GM21528 (cell line): ENCODE results near the gene PRM1.

Experiments
- ATAC-seq: cut with Tn5 transposase; IDR thresholded peaks from one replicate; pipeline ENCODE4 v1.9.1; 2021; ENCODE audit warnings: mild to moderate bottlenecking, moderate library complexity; ENCODE audit not compliant: unreplicated experiment, low FRiP score

PRM1 gene

GRCh38 chr16:11240636-11241473, 40.3 kb downstream of the PRM1 start:
- no peak for ATAC-seq

DNA sequence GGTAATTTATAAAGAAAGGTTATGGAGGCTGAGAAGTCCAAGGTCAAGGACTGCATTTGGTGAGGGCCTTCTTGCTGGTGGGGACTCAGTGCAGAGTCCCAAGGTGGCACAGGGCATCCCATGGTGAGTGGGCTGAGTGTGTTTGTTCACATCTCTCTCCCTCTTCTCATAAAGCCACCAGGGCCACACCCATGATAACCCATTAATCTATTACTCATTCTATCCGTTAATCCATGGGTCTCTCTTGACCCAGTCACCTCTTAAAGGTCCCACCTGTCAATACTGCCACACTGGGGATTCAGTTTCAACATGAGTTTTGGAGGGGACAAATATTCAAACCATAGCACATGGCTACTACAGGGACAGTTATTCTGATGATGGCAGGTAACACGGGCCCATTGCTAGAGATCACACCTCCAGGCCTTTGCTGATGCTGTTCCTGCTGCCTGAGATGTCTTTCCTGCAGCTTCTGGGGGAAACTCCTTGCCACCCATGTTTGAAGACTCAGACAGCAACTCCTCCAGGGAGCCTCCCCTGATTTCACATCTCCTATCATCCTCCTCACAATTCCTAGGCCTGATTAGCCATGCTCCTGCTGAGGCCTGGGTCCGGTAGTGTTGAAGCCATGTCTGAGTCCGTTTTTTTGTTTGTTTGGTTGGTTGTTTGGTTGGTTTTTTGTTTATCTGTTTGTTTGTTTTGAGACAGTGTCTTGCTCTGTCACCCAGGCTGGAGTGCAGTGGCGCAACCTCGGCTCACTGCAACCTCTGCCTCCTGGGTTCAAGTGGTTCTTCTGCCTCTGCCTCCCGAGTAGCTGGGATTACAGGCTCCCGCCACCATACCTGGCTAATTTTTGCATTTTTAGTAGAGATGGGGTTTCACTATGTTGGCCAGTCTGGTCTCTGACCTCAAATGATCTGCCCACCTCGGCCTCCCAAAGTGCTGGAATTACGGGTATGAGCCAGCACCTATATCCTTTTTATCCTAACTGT, 41.2 kb downstream of the PRM1 start:
- no peak for ATAC-seq

DNA sequence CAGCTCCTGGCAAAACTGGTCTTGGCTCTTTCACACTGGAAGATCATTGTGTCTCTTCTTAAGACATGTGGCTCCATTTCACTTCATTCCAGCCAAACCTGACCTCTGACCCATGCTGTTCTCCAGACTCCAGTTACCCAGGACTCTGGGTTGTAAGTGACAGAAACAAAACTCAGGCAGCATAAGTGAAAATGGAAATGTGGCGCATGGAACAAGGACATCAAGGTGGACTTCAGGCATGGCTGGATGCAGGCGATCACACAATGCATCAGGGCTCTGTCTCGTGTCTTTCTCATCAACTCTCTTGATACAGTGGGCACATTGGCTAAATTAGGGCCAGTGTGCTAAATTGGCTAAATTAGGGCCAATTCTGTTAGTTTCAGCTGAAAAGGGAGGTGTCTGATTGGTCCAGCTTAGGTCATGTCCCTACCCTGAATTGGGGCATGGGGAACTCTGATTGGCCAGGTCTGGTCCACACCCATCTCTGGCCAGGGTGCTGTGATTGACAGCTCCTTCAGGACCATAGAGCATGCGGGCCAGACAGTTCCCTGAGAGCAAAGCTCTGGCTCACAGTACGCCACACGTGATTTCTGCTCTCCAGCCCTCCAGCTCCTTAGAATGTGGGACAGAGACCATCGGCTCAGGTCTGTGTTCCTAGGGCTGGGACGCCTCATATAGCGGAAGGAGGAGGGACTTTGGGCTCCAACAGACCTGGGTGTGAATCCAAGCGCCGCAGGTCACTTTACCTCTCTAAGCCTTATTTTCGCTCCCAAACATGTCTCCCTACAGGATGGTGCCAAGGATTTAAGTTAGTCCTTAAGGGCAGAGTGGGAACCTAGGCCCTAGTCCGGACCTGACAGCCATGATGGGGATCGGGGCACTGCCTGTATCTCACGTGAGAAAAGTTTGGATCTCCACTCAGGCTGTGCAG, 42.6 kb downstream of the PRM1 start:
- no peak for ATAC-seq

DNA sequence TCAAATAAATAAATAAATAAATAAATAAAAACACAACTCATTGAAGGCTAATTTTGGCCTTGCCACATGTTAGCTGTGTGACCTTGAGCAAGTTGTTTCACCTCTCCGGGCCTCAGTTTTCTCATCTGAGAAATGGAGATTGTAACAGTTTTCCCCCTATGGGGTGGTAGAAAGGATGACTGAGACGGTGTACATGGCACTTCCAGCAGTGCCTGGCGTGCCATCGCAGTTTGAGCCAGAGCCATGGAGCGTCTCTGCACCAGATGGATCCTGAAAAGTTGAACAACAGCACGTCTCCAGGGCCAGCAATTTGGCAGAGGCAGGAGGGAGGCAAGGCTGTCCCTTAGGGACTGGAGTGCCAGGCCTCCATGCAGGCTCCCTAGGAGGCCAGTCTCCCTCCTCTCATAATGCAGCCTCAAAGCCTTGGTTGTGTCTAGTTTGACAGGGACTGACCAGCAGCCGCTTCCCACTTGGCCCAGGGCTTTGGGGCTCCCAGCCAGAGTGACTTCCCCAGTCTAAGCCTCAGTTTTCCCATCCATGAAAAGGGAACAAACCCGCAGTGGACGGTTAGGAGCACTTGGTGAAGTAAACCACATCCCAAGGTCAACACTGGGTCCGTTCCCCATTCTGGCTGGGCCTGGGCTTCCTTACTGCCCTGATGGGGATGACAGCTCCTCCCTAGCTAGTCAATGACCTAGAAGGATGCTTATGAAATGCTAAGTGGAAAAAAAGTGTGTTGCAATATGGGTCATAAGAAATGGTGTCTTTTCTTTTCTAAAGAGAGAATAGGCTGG, 44.5 kb downstream of the PRM1 start:
- ATAC-seq, result no peak

DNA sequence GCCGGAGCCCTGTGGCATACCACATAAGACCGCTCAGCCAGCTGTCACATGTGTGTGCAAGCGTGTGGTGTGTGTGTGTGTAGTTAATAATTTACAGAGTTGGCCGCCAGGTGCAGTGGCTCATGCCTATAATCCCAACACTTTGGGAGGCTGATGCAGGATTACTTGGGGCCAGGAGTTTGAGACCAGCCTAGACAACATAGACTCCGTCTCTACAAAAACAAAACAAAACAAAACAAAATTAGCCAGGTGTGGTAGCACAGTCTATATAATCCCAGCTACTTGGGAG, 45.5 kb downstream of the PRM1 start:
- no peak for ATAC-seq

DNA sequence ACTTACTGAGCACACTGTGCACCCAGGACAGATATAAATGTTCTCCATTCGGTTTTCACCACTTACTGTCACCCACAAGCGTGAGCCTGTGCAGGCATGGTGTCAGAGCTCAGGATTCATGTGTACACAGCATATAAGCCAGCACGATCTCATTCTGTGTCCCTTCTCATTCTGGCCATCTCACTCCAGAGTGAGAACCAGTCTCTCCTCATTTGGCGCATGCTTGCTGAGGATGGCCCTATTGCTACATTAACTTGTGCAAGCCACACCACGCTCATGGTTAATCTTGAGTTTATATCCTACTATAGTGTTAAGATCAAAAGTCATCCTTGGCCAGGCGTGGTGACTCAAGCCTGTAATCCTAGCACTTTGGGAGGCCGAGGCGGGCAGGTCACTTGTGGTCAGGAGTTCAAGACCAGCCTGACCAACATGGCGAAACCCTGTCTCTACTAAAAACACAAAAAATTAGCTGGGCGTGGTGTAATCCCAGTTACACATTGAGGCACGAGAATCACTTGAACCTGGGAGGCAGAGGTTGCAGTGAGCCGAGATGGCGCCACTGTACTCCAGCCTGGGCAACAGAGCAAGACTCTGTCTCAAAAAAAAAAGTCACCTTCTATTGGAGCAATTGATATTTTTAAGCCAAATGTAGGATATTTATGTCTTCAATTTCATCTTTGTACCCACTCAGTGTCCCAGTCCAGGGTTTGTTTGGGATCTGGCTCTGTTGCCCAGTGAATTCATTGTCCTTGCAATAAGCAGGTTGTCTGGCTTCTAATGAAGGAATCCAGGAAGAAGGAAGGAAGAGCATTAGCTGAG, 46.0 kb downstream of the PRM1 start:
- ATAC-seq, result no peak

GRCh38 chr16:11233727-11234376, 47.3 kb downstream of the PRM1 start:
- no peak for ATAC-seq

DNA sequence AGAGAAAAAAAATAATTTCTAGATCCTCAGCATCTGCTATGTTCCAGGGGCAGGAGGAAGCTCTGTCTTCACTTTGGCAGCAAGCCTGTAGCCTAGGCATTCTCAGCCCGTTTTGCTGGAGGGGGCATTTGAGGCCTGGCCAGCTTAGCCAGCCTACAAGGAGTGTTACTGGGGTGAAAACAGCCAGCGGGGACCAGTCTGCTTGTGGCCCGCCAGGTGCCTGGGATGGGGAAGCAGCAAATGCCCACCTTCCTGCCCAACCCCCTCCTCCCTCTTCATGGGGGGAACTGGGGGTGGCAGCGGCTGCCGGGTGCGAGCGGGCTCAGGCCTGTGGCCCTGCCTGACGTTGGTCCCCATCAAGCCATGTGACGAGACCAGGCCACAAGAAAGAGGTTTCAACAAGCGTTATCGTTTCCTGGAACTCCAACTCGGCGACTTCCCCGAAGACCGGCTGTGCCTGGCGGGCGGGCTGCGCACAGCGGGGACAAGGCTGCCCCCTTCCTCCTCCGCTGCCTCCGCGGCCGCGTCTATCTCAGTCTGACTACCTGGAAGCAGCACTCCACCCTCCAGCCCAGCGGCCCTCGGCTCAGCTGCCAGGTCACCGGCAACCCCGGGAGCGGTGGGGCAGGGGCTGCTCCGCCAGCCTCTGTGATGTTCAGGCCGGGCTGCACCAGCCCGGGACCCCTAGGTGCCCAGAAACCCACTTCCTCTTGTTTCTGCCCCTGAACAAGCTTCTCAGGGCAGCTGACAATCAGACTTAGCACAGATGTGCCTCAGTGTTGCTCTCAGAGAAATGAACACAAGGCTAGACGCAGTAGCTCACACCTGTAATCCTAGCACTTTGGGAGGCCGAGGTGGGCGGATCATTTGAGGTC, 48.0 kb downstream of the PRM1 start:
- peak; percentile 59 for ATAC-seq

- no peak for ATAC-seq
Observed at GRCh38 chr16:11232302-11232851, 48.8 kb downstream of the PRM1 start.

GRCh38 chr16:11231367-11231970, 49.7 kb downstream of the PRM1 start:
- ATAC-seq, result no peak
